ENCODE results near the gene KAT7. TPM values are rescaled to one million over a fixed set of nuclear protein-coding genes. Genes with fewer than 3 reads are reported as not detected.
"Not testable (repeated sequence)": the region's sequence is repeated elsewhere in the genome, so short reads cannot be mapped to it uniquely, and the experiment has no call there.

The KAT7 gene
- total RNA-seq, 3 donors from 2014 or later, result 59.4 to 66.6 (median 63.8) TPM

DNA sequence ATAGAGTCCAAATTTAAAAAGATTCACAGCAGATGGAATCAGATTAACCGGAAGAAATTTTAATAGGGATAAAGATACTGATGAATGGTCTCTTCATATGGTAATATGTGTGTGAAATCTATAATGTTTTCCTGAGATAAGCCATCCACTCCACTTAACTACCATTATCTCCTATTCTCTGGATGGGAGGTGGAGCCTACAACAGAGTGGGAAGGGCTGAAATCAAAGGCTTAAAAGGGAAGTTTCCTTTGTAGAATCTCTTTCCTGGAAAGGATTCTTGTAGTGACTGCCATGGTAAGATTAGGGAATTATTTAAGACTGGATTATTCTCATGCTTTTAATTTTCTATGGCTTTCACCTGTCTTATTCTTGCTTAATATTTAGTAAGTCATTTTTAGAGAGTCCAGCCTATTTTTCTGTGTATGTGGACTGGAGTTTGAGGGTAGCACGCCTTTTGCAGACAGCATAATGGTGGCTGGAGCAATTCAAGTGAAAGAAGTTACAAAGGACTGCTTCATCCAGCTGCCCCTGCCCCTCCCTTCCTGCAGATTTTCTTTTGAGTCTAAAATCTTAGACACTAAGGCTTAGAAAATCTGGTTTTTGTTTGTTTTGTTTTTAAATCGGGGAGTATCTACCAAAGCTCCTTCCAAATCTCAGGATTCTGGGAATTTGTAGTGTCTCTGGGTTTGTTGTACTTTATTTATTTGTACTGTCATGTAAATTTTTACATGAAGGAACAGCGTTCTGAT, 26.5 kb downstream of the KAT7 start:
- Mint-ChIP-seq H3K4me1 (ENCODE audit: low read depth) (peaks cover 60% of the 10 kb centered on the region), H3K36me3 (ENCODE audit: insufficient read depth) (peaks cover 39% of the 10 kb centered on the region), H3K9me3 (no peaks in the 10 kb centered on the region), H3K27me3 (ENCODE audit: low read depth) (no peaks in the 10 kb centered on the region), H3K4me3 (no peak overlapping the region)
- ATAC-seq (no peak), DNase-seq (no peak)

DNA sequence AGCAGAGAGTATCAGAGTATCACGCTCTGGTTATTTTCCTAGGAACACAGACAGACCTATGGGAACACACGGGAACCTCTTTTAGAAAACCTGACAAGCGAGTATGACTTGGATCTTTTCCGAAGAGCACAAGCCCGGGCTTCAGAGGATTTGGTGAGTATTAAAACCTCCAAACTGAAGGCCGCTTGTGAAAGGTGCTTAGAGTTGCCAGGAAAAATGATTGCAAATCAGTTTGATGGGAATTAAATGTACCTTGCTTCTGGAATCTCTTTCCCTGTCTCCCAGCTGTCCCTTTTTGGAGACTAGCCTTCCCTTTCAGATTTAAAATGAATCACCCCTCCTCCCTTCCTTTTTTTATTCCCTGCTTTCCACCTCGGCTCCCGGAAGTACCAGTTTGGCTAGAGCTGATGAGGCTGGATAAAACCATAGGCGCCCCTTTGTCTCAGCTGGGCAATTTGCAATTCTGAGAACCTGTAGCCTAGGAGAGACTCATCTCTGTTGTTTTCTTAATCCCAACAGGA, 27.3 kb downstream of the KAT7 start:
- no peaks in the 10 kb centered on the region for H3K27me3 Mint-ChIP-seq (ENCODE audit: low read depth)
- DNase-seq (no peak), ATAC-seq (no peak)
- H3K9me3 Mint-ChIP-seq, result no peaks in the 10 kb centered on the region
- H3K36me3 Mint-ChIP-seq (ENCODE audit: insufficient read depth), result peaks cover 37% of the 10 kb centered on the region
- peaks cover 65% of the 10 kb centered on the region for H3K4me1 Mint-ChIP-seq (ENCODE audit: low read depth)
- H3K4me3 Mint-ChIP-seq, result no peak overlapping the region

DNA sequence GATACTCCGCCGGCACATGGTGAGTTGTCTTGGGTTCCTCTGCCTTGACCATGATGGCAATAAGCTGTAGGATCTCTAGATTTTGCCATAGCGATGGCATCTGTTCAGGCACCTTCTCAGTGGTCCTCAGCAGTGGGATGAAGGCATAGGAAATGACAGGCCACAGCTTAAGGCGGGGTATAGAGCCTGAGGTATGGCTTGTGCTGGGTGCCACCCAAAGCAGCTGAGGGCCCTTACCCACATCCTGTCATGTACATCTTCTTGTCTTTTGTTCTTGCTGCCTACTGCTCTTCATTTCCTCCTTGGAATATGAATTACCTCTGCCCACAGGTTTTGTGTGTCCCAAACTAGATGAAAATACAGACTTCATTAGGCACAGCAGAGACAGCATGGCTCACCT, 29.5 kb downstream of the KAT7 start:
- Mint-ChIP-seq H3K27me3 (ENCODE audit: low read depth) (no peaks in the 10 kb centered on the region), H3K4me1 (ENCODE audit: low read depth) (peaks cover 76% of the 10 kb centered on the region), H3K4me3 (peak overlapping the region; percentile 40), H3K9me3 (no peaks in the 10 kb centered on the region), H3K36me3 (ENCODE audit: insufficient read depth) (peaks cover 48% of the 10 kb centered on the region)
- peak; percentile 81 to 83 for ATAC-seq
- DNase-seq, result peak; percentile 26

DNA sequence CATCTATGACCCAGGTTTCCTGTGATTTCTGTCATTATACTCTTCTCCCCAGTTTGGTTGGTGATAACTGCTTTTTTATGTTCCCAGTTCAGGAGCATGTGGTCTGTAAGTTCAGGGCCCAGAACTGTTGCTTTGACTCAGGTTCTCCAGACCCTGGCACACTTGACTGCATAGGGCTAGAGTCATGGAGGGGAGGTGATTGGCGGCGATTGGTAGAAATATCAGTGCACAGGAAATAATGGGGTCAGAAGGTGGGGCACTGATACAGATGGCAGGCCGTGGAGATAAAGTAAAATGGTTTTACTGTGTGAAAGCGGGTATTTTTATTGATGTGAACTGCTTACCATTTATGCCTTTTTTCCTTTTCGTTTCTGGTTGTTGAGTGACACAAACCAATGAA, 30.7 kb downstream of the KAT7 start:
- Mint-ChIP-seq H3K4me1 (ENCODE audit: low read depth) (peaks cover 71% of the 10 kb centered on the region), H3K36me3 (ENCODE audit: insufficient read depth) (peaks cover 44% of the 10 kb centered on the region), H3K9me3 (no peaks in the 10 kb centered on the region), H3K4me3 (peak overlapping the region; percentile 4), H3K27me3 (ENCODE audit: low read depth) (no peaks in the 10 kb centered on the region)
- no peak for ATAC-seq
- no peak for DNase-seq

DNA sequence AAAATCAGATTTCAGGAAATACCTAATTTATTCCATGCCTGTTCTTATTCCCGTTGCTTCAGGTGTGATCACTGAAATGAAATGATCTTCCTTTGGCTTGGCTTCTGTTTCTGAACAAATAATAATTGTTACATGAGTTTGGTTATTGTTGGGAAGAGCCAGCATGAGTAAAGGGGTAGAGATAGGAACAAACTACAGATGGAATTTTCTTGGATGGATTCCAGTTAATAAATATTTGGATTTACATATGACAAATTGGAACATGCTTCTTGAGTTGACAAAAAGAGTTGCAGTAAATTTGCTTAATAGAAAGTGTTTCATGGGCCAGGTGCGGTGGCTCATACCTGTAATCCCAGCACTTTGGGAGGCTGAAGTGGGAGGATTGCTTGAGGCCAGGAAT, 31.2 kb downstream of the KAT7 start:
- no peaks in the 10 kb centered on the region for H3K27me3 Mint-ChIP-seq (ENCODE audit: low read depth)
- ATAC-seq, result no peak
- DNase-seq, result no peak
- no peak overlapping the region for H3K4me3 Mint-ChIP-seq
- H3K4me1 Mint-ChIP-seq (ENCODE audit: low read depth), result peaks cover 67% of the 10 kb centered on the region
- H3K36me3 Mint-ChIP-seq (ENCODE audit: insufficient read depth), result peaks cover 46% of the 10 kb centered on the region
- H3K9me3 Mint-ChIP-seq, result no peaks in the 10 kb centered on the region

DNA sequence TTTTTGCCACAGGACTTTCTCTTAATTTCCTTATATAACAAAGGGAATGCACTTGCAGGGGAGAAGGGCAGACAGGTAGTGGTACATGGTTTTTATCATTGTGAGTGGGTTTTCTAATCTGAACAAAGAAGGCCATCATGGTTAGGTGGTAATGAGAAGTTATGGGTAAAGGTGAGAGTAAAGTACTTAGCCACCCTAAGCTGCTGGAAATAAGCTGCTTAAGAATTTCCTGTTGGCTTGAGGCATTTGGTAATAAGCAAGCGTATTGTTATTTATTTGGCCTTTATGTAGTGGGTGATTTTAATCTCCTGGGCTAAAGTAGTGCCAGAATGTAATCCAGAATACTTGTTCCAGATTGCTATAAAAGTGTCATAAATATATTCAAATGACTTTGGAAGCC, 32.3 kb downstream of the KAT7 start:
- Mint-ChIP-seq H3K27me3 (ENCODE audit: low read depth) (no peaks in the 10 kb centered on the region), H3K36me3 (ENCODE audit: insufficient read depth) (peaks cover 52% of the 10 kb centered on the region), H3K9me3 (no peaks in the 10 kb centered on the region), H3K4me1 (ENCODE audit: low read depth) (peaks cover 57% of the 10 kb centered on the region), H3K4me3 (no peak overlapping the region)
- ATAC-seq (no peak), DNase-seq (no peak)

DNA sequence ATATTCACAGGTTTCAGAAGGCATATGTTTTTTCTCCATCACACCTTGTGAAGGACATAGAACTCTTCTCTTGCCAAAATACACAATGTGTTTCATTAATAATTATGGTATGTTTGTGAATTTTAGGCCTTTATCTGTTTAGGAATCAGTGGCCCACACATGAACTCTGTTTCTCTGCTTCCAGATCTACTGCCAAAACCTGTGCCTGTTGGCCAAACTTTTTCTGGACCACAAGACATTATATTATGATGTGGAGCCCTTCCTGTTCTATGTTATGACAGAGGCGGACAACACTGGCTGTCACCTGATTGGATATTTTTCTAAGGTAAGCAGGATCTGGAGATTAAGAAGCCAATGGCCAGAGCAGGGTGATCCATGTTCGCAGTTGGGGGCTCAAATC, 33.0 kb downstream of the KAT7 start:
- Mint-ChIP-seq H3K36me3 (ENCODE audit: insufficient read depth) (peaks cover 57% of the 10 kb centered on the region), H3K9me3 (no peaks in the 10 kb centered on the region), H3K27me3 (ENCODE audit: low read depth) (no peaks in the 10 kb centered on the region), H3K4me3 (no peak overlapping the region), H3K4me1 (ENCODE audit: low read depth) (peaks cover 50% of the 10 kb centered on the region)
- ATAC-seq (no peak), DNase-seq (no peak)

DNA sequence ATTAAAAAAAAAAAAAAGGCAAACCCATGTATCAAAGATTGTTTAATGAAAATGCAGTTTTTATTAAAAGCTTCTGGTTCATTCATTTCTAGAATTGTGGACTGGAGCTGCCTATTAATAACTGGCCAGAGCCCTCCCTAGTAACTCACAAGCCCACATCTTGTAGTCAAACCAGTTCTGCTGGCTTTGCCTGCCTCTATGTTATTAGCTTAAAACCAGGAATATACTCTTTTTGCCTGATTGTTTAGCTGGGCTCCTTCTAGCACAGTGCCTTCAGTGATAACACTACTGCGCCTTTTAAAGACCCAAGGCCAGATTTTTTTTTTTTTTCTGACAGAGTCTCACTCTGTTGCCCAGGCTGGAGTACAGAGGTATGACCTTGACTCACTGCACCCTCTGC, 33.4 kb downstream of the KAT7 start:
- H3K4me1 Mint-ChIP-seq (ENCODE audit: low read depth), result peaks cover 46% of the 10 kb centered on the region
- no peak for ATAC-seq
- no peaks in the 10 kb centered on the region for H3K9me3 Mint-ChIP-seq
- H3K27me3 Mint-ChIP-seq (ENCODE audit: low read depth), result no peaks in the 10 kb centered on the region
- no peak overlapping the region for H3K4me3 Mint-ChIP-seq
- no peak for DNase-seq
- H3K36me3 Mint-ChIP-seq (ENCODE audit: insufficient read depth), result peaks cover 52% of the 10 kb centered on the region

DNA sequence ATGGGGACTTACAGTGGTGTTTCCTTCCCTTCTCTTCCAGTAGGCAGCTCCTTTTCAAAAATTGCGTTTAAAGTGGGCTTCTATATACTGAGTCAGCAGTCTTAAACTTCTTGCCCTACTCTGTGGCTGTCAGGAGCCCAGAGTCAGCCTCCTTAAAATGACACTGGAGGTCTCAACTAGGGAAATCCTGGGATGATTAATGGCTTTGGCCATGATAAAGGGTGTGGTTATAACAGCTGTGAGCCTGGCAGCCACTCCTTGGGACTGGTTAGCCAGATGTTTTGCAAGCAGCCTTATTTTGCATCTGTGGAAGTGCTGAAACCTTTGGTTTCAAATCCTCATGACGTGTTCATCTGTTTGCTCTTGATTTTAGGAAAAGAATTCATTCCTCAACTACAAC, 34.3 kb downstream of the KAT7 start:
- Mint-ChIP-seq H3K4me3 (no peak overlapping the region), H3K36me3 (ENCODE audit: insufficient read depth) (peaks cover 51% of the 10 kb centered on the region), H3K27me3 (ENCODE audit: low read depth) (no peaks in the 10 kb centered on the region), H3K9me3 (no peaks in the 10 kb centered on the region), H3K4me1 (ENCODE audit: low read depth) (peaks cover 37% of the 10 kb centered on the region)
- DNase-seq (no peak), ATAC-seq (no peak)

DNA sequence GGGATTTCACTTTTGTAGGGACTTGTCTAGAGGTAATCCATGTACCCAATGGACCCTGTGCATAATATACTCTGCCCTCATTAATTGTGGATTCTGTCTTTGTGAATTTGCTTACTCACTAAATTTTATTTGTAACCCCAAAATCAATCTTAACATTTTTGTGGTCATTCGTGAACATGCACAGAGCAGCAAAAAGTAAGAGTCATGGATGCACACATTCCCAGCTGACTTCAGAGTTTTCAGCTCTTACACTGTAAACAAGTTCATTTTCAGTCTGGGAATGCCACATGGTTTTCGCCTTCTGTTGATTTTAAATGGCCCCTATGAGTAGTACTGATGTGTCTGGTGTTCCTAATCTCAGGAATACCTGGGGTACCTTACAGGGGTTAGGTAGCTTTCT, 35.1 kb downstream of the KAT7 start:
- Mint-ChIP-seq H3K27me3 (ENCODE audit: low read depth) (no peaks in the 10 kb centered on the region), H3K4me1 (ENCODE audit: low read depth) (peaks cover 29% of the 10 kb centered on the region), H3K9me3 (no peaks in the 10 kb centered on the region), H3K4me3 (no peak overlapping the region), H3K36me3 (ENCODE audit: insufficient read depth) (peaks cover 52% of the 10 kb centered on the region)
- ATAC-seq, result no peak
- no peak for DNase-seq

DNA sequence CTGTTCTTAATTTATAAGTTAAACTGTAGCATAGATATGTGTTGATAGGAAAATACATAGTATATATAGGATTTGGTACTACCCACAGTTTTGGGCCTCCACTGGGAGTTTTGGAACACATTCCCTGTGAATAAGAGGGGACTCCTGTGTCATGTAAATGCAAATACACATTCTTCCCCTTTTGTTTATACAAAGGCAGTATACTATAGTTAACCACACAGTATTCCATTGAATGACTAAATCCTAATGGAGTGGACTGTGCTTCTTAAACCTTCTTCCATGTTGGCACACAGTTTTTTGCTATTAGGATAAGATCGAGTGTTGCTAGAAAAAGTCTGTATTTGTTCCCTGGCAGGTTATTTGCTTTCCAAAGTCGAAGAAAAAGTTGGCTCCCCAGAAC, 37.2 kb downstream of the KAT7 start:
- H3K9me3 Mint-ChIP-seq, result no peaks in the 10 kb centered on the region
- peaks cover 13% of the 10 kb centered on the region for H3K4me1 Mint-ChIP-seq (ENCODE audit: low read depth)
- DNase-seq (no peak), ATAC-seq (no peak)
- H3K4me3 Mint-ChIP-seq, result no peak overlapping the region
- H3K27me3 Mint-ChIP-seq (ENCODE audit: low read depth), result no peaks in the 10 kb centered on the region
- peaks cover 48% of the 10 kb centered on the region for H3K36me3 Mint-ChIP-seq (ENCODE audit: insufficient read depth)

DNA sequence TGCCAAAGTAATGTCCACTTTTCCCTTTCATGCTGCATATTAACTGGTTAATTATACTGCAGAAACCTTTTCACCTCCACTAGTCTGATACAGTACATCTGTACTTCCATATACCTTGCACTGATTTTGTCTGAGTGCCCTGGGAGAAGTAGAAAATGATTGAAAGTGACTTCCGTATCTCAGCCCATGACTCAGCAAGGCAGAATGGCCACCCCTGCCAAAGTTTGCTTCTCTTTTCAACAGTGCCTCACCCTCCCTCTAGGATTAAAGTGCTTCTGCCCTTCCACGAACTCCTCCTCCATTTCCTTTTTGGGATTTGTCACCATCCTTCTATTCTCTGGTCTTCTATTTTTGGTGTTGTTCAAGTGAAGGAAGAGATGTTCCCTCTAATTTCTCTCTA, 39.8 kb downstream of the KAT7 start:
- not testable (repeated sequence) for ATAC-seq; DNase-seq; H3K9me3 Mint-ChIP-seq; H3K4me1 Mint-ChIP-seq (ENCODE audit: low read depth); H3K4me3 Mint-ChIP-seq; H3K27me3 Mint-ChIP-seq (ENCODE audit: low read depth)
- peaks cover 40% of the 10 kb centered on the region for H3K36me3 Mint-ChIP-seq (ENCODE audit: insufficient read depth)

DNA sequence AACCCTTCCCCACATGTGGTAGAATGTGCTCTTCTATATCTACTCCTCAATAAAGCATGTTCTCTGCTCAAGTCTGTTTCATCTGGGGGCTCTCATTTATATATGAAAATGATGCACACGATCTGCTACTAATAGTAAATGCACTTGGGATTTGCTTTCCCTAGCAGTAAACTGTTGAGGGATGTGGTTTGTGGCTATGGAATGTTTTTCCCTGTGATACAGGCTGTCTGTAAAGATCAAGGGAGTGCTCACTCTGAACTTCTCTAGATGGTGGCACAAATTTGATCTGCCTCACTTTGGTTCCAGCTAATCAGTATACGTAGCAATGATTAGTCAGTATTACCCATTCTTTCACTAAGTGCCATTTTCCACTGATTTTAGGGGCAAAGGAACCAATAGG, 40.5 kb downstream of the KAT7 start:
- Mint-ChIP-seq H3K27me3 (ENCODE audit: low read depth) (no peaks in the 10 kb centered on the region), H3K36me3 (ENCODE audit: insufficient read depth) (peaks cover 40% of the 10 kb centered on the region), H3K9me3 (no peaks in the 10 kb centered on the region), H3K4me3 (no peak overlapping the region), H3K4me1 (ENCODE audit: low read depth) (no peaks in the 10 kb centered on the region)
- DNase-seq (no peak), ATAC-seq (no peak)

DNA sequence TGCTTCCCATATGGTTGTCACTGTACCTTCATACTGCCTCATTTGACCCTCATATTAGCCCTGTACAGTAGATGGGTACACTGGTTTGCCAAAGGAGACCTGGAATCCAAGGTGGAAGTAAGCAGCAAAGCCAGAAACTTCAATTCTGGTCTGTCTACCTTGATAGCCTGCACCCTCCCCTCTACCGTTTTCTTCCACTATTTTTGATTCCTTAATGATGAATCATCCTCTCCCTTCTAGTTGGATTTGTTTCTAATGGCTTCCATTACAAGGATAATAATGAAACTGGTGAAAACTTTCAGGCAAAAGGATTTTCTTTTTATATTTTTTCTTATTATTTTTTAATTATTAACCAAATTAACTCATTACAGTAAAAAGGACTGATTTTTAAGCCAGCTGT, 42.1 kb downstream of the KAT7 start:
- DNase-seq, result no peak
- Mint-ChIP-seq H3K4me3 (no peak overlapping the region), H3K9me3 (no peaks in the 10 kb centered on the region)

DNA sequence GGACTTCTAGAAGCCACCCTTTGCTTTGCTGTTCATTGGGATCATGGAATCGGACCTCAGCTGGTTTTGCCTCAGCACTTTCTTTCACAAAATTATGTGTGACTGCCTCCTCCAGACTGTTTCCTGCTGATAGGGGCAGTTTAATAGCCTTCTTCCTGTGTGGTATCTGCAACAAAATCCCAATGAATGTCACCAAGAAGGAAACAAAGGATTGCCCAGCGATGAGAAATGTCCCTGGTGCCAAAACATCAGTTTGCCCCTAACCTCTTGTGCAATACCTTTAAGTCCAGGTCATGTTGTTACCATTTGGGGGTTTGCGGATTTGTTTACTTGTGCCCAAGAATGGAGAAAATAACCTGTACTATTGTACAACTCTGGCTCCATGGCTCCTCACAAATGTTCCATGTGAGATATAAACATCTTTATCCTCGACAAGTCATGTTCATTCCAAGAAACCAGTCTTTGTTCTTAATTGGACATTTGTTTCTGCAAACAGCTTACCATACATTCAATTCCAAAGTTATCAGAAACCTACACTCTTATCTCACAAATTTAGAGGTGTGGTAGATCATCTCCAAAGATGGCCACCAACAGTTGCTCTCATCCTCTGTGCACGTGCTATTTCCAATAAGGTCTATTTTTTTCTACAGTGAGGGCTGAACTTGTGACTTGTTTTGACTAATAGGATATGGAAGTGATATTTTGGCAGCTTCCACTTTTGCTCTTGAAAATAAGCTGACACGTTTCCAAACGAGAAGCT, 44.5 kb downstream of the KAT7 start:
- ATAC-seq (no peak), DNase-seq (no peak)
- no peaks in the 10 kb centered on the region for H3K9me3 Mint-ChIP-seq
- no peaks in the 10 kb centered on the region for H3K27me3 Mint-ChIP-seq (ENCODE audit: low read depth)
- no peak overlapping the region for H3K4me3 Mint-ChIP-seq
- H3K4me1 Mint-ChIP-seq (ENCODE audit: low read depth), result no peaks in the 10 kb centered on the region
- H3K36me3 Mint-ChIP-seq (ENCODE audit: insufficient read depth), result peaks cover 20% of the 10 kb centered on the region

More for the DNA sequence above, 42.1 kb downstream of the KAT7 start:
- no peaks in the 10 kb centered on the region for H3K4me1 Mint-ChIP-seq (ENCODE audit: low read depth)
- no peak for ATAC-seq
- H3K27me3 Mint-ChIP-seq (ENCODE audit: low read depth), result no peaks in the 10 kb centered on the region
- H3K36me3 Mint-ChIP-seq (ENCODE audit: insufficient read depth), result peaks cover 33% of the 10 kb centered on the region

Measured in activated T-cell treated with anti-CD3 and anti-CD28 coated beads, Interleukin-2, amount 50 U/mL, for 4 hours (primary cell).